MM.1S (cell line): ENCODE results near the gene PADI2.

Experiments used
- DNase-seq: peaks from one replicate; pipeline ENCODE4 v3.0.0-alpha.2; 2015
- H2AFZ ChIP-seq: fragments of 300-600 bp; sonication (generic); 2 replicates; pipeline ENCODE4 v1.6.0; 2016; ENCODE audit warnings: antibody characterized with exemption, low read length
- H3F3A ChIP-seq: fragments of 300-600 bp; sonication (generic); 2 replicates; pipeline ENCODE4 v1.6.1; 2016; ENCODE audit warnings: mild to moderate bottlenecking, antibody characterized with exemption, low read length, moderate library complexity, mixed read lengths; ENCODE audit not compliant: insufficient read depth
- H3K27ac ChIP-seq: fragments of 300-600 bp; sonication (generic); 2 replicates; pipeline ENCODE4 v1.5.1; 2016; ENCODE audit warnings: mild to moderate bottlenecking, low read length
- H3K27me3 ChIP-seq: fragments of 300-600 bp; sonication (generic); replicated peaks from 2 replicates; pipeline ENCODE4 v1.6.0; 2016; ENCODE audit warnings: low read length; ENCODE audit not compliant: insufficient read depth
- H3K36me3 ChIP-seq: fragments of 300-600 bp; sonication (generic); replicated peaks from 2 replicates; pipeline ENCODE4 v1.6.1; 2016; ENCODE audit warnings: mild to moderate bottlenecking, low read length, mixed read lengths; ENCODE audit not compliant: insufficient read depth
- H3K4me1 ChIP-seq: fragments of 300-600 bp; sonication (generic); 2 replicates; pipeline ENCODE4 v1.6.1; 2016; ENCODE audit warnings: low read length, mixed read lengths
- H3K4me2 ChIP-seq: fragments of 300-600 bp; sonication (generic); 2 replicates; pipeline ENCODE4 v1.6.0; 2016; ENCODE audit warnings: low read depth, low read length
- H3K4me3 ChIP-seq: fragments of 300-600 bp; sonication (generic); 2 replicates; pipeline ENCODE4 v1.5.1; 2016; ENCODE audit warnings: low read length, mixed read lengths
- H3K79me2 ChIP-seq: fragments of 300-600 bp; sonication (generic); 2 replicates; pipeline ENCODE4 v1.6.1; 2016; ENCODE audit warnings: mixed run types, low read length, mixed read lengths
- H3K9ac ChIP-seq: fragments of 300-600 bp; sonication (generic); 2 replicates; pipeline ENCODE4 v1.6.1; 2016; ENCODE audit warnings: low read length, mixed read lengths
- H3K9me2 ChIP-seq: fragments of 300-600 bp; sonication (generic); replicated peaks from 2 replicates; pipeline ENCODE4 v1.6.1; 2016; ENCODE audit warnings: mild to moderate bottlenecking, low read length, mixed read lengths; ENCODE audit not compliant: insufficient read depth
- H3K9me3 ChIP-seq: fragments of 300-600 bp; sonication (generic); replicated peaks from 2 replicates; pipeline ENCODE4 v1.6.1; 2016; ENCODE audit warnings: mild to moderate bottlenecking, low read length, mixed read lengths; ENCODE audit not compliant: insufficient read depth
- H4K20me1 ChIP-seq: fragments of 300-600 bp; sonication (generic); 2 replicates; pipeline ENCODE4 v1.6.1; 2016; ENCODE audit warnings: mild to moderate bottlenecking, low read length, moderate library complexity, mixed read lengths; ENCODE audit not compliant: insufficient read depth
- EZH2 ChIP-seq: fragments of 300-600 bp; sonication (generic); optimal IDR thresholded peaks from 2 replicates; pipeline ENCODE3; 2017; ENCODE audit warnings: low read depth, mild to moderate bottlenecking, antibody characterized with exemption, low read length, mixed read lengths
- EZH2phosphoT487 ChIP-seq: fragments of 300-600 bp; sonication (generic); IDR thresholded peaks from 2 replicates; pipeline ENCODE4 v1.6.1; 2018; ENCODE audit warnings: antibody characterized with exemption, low read length
- TF ChIP-seq, protein P1 (sequence below): fragments of 300-600 bp; sonication (generic); IDR thresholded peaks from 2 replicates; pipeline ENCODE4 v1.5.1; 2016; ENCODE audit warnings: antibody characterized with exemption, low read length, mixed read lengths

The PADI2 gene

GRCh38 chr1:17033481-17033880, 85.8 kb downstream of the PADI2 start:
- H3K4me3 ChIP-seq, result no peak overlapping the region
- H4K20me1 ChIP-seq, result no peaks in the 10 kb centered on the region; the same call in 1 of the 2 replicates
- H3K36me3 ChIP-seq, result peaks cover 3% of the 10 kb centered on the region; the same call in 1 of the 2 replicates
- H3K27me3 ChIP-seq, result no peaks in the 10 kb centered on the region
- H2AFZ ChIP-seq, result no peak overlapping the region
- no peaks in the 10 kb centered on the region for H3F3A ChIP-seq
- DNase-seq, result no peak
- no peak overlapping the region for H3K27ac ChIP-seq
- peaks cover 25% of the 10 kb centered on the region for H3K79me2 ChIP-seq
- TF ChIP-seq EZH2phosphoT487 (no peak), EZH2 (no peak)
- TF ChIP-seq, protein P1, sequence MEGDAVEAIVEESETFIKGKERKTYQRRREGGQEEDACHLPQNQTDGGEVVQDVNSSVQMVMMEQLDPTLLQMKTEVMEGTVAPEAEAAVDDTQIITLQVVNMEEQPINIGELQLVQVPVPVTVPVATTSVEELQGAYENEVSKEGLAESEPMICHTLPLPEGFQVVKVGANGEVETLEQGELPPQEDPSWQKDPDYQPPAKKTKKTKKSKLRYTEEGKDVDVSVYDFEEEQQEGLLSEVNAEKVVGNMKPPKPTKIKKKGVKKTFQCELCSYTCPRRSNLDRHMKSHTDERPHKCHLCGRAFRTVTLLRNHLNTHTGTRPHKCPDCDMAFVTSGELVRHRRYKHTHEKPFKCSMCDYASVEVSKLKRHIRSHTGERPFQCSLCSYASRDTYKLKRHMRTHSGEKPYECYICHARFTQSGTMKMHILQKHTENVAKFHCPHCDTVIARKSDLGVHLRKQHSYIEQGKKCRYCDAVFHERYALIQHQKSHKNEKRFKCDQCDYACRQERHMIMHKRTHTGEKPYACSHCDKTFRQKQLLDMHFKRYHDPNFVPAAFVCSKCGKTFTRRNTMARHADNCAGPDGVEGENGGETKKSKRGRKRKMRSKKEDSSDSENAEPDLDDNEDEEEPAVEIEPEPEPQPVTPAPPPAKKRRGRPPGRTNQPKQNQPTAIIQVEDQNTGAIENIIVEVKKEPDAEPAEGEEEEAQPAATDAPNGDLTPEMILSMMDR, result no peak
- no peaks in the 10 kb centered on the region for H3K9me2 ChIP-seq
- H3K4me2 ChIP-seq, result no peak overlapping the region
- H3K9me3 ChIP-seq, result no peaks in the 10 kb centered on the region
- no peak overlapping the region for H3K9ac ChIP-seq
- no peaks in the 10 kb centered on the region for H3K4me1 ChIP-seq

GRCh38 chr1:17032741-17033140, 86.5 kb downstream of the PADI2 start:
- Histone ChIP-seq H3K9ac (no peak overlapping the region), H3K27ac (no peak overlapping the region), H3K4me3 (no peak overlapping the region), H3K27me3 (no peaks in the 10 kb centered on the region), H3K4me2 (no peak overlapping the region), H3K79me2 (peaks cover 19% of the 10 kb centered on the region), H3K9me2 (no peaks in the 10 kb centered on the region), H3K36me3 (0 out of 2 replicates have a peak, but pooled peaks cover 3% of the 10 kb centered on the region), H3F3A (no peaks in the 10 kb centered on the region), H3K4me1 (no peaks in the 10 kb centered on the region), H2AFZ (no peak overlapping the region), H4K20me1 (no peaks in the 10 kb centered on the region), H3K9me3 (no peaks in the 10 kb centered on the region)
- no peak for DNase-seq
- TF ChIP-seq EZH2phosphoT487 (no peak), EZH2 (no peak)
- TF ChIP-seq, protein P1, result no peak

DNA sequence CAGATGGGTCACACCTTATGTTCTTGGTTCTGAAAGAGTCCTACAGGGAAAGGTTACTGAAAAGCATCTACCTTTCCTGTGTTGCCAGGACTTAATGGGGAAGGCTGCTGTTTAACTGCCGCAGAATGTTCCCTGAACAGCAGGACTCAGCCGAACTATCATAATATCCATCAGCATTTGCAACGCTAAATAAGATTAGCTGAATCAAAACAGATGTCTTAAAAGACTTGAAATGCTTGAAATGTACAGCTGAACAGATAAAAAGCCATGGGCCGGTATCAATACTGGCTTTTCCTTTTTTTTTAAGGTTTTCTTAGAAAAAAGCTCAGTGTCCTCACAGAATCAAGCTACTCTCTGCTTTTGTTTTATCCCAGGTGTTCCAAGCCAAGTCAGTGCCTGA, 87.8 kb downstream of the PADI2 start:
- H3K9me3 ChIP-seq, result no peaks in the 10 kb centered on the region
- H3K4me2 ChIP-seq, result no peak overlapping the region
- DNase-seq, result no peak
- H3K36me3 ChIP-seq, result peaks cover 3% of the 10 kb centered on the region; the same call in 1 of the 2 replicates
- no peaks in the 10 kb centered on the region for H3K27me3 ChIP-seq
- H3K27ac ChIP-seq, result no peak overlapping the region
- H3K9me2 ChIP-seq, result no peaks in the 10 kb centered on the region
- no peak overlapping the region for H2AFZ ChIP-seq
- no peaks in the 10 kb centered on the region for H4K20me1 ChIP-seq
- peaks cover 12% of the 10 kb centered on the region for H3K79me2 ChIP-seq
- no peak overlapping the region for H3K9ac ChIP-seq
- H3K4me3 ChIP-seq, result no peak overlapping the region
- H3K4me1 ChIP-seq, result no peaks in the 10 kb centered on the region
- TF ChIP-seq EZH2phosphoT487, result no peak
- TF ChIP-seq EZH2, result no peak
- TF ChIP-seq, protein P1, result no peak
- no peaks in the 10 kb centered on the region for H3F3A ChIP-seq
